Activated CD8-positive, alpha-beta memory T cell treated with anti-CD3 and anti-CD28 coated beads for 4 hours (primary cell): ENCODE measurements around the gene SPEM2.

ENCODE experiments used
- DNase-seq, 2 donors: peaks; one replicate each; pipeline ENCODE4 v3.0.0-alpha.2; 2020; ENCODE audit warnings: low read depth in 2 of 2

The SPEM2 gene

GRCh38 chr17:7421186-7421585 is 4.2 kb upstream of the SPEM2 start:
- no peak for DNase-seq

DNA sequence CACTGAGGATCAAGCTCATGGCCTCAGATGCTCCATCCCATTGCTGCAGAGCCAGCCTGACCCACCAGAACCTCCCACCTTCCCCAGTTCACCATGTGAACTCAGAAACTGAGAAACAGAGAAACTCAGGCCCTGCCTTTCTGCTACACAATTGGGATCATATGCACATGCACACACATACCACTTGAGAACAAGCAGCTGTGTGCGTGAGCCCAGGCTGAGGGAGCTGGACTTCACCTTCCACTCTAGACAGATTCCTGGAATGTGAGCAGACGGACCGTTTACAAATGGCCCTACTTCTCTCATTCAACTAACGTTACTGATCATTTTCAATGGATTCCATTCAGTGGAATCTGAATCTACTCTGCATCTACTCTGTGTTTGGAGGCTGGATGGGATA is 1.7 kb upstream of the SPEM2 start:
- DNase-seq = no peak

GRCh38 chr17:7425756-7426155 is 340 bp downstream of the SPEM2 start:
- DNase-seq = no peak

DNA sequence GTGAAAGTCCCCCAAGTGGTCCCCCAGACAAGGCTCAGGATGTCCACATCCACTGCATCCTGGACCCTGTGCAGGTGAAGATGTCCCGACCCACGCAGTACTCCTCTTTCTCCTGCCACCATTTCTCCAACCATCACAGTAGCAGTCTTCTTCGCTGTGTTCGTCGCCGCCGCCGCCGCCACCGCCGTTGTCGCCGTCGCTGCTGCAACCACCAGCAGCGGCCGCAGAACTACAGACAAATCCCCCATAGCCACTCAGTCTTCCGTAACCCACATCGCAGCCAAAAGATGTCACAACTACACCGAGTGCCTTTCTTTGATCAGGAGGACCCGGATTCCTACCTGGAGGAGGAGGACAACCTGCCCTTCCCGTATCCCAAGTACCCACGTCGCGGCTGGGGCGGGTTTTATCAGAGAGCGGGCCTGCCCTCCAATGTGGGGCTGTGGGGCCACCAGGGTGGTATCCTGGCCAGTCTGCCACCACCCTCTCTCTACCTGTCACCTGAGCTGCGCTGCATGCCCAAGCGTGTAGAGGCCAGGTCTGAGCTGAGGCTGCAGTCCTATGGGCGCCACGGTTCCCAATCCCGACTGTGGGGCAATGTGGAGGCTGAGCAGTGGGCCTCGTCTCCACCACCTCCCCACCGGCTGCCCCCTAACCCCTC is 917 bp downstream of the SPEM2 start:
- DNase-seq = no peak

DNA sequence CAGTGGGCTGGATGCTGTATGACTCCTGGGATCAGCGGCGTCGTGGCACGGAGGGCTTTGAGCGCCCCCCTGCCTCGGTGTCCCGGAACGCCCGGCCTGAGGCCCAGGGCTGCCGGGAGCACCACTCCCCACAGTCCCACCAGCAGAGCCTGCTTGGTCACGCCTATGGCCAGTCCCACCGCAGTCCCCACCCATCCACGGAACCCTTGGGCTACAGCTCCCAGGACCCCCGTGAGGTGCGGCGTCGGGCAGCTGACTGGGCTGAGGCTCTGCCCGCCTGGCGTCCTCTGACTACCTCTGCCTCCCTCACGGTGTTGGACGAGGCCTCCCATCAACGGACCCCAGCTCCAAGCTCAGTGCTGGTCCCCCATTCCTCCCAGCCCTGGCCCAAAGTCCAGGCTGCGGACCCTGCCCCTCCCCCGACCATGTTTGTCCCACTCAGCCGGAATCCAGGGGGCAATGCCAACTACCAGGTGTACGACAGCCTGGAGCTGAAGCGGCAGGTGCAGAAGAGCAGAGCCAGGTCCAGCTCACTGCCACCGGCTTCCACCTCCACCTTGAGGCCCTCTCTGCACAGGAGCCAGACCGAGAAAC is 1.6 kb downstream of the SPEM2 start:
- DNase-seq = no peak

GRCh38 chr17:7427549-7427948 is 2.1 kb downstream of the SPEM2 start:
- no peak for DNase-seq

DNA sequence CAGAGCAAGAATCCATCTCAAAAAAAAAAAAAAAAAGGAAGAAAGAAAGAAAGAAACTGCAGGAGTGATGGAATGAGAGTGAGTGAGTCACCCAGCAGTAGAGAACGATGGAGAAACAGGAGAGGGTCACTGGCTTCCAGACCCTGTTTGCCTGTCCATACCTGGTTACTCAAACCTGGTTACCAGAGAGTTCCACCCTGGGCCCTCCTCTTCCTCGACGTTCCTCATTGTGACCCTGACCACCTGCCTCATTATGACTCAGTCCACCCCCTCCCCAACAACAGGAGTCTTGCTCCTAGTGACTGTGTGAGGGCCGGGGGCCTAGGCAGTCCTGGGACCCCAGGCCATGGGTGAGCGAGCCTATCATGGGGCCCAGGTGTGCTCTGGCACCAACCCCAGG is 3.1 kb downstream of the SPEM2 start, which contains the start of gene SPEM3:
Gene SPEM3 (plus strand): TSS at position 301 of the 400 bp plus-strand sequence. CDS start 46 bp downstream, at position 347.
- DNase-seq = no peak

- DNase-seq = no peak
Observed at GRCh38 chr17:7429722-7430121, 4.3 kb downstream of the SPEM2 start.

DNA sequence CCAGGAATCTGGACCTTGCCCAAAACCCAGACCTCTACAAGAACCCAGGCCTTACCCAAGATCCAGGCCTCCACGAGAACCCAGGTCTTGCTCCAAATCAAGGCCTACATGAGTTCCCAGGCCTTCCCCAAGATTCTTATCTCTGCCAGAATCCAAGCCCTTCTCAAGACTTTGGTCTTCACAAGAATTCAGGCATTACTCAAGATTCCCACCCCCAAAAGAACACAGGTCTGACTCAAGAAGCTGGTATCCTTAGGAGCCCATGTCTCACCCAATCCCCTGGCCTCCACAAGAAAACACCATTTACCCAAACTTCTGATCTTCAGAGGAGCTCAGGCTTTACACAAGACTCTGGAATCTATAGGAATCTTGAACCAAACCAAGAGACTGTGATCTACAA is 5.8 kb downstream of the SPEM2 start:
- DNase-seq = no peak

DNA sequence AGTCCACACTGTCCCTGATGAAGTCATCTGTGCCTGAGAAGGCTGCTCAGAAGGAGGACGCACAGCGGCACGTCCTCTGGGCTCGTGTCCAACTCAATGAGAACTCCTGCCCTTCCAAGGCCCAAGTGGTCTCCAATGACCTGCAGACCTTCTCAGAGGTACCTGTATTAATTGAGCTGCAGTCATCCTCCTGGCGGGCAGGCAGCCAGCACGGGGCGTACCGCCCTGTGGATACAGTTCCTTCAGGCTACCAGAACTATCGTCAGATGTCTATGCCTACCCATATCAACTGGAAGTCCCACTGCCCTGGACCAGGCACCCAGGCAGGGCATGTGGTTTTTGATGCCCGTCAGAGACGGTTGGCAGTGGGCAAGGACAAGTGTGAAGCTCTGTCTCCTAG is 6.9 kb downstream of the SPEM2 start:
- no peak for DNase-seq

- DNase-seq = peak in 1 of 2 donors; percentile 30
Observed at GRCh38 chr17:7435676-7436555, 10.5 kb downstream of the SPEM2 start.

- DNase-seq = peak; percentile 59 to 61
Observed at GRCh38 chr17:7436556-7437368, 11.3 kb downstream of the SPEM2 start.

DNA sequence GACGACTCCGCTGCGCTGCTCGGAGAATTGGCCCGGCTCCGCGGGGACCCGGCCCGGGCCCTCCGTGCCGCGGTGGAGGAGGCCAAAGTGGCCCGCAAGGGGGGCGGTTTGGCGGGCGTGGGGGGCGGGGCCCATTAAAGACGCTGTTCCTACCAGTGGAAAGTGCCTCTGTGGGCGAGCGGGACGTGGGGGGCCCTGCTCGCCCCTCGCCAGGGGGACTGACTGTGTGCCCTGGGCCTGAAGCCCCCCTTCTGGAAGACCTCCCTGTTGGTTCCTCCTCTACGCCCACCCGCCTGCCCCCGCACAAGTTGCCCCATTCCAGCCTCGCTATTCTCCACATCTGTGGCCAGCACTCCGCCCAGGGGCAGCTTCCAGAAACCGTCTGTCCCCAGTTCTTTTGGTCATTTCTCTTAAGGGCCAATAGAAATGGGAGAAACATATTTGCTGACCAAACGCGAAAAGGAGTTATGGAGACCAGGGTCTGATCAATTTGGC is 12.0 kb downstream of the SPEM2 start:
- DNase-seq = no peak

GRCh38 chr17:7437950-7438614 is 12.7 kb downstream of the SPEM2 start:
- DNase-seq = peak; percentile 16 to 33

- DNase-seq = no peak
Observed at GRCh38 chr17:7438656-7439460, 13.4 kb downstream of the SPEM2 start.

DNA sequence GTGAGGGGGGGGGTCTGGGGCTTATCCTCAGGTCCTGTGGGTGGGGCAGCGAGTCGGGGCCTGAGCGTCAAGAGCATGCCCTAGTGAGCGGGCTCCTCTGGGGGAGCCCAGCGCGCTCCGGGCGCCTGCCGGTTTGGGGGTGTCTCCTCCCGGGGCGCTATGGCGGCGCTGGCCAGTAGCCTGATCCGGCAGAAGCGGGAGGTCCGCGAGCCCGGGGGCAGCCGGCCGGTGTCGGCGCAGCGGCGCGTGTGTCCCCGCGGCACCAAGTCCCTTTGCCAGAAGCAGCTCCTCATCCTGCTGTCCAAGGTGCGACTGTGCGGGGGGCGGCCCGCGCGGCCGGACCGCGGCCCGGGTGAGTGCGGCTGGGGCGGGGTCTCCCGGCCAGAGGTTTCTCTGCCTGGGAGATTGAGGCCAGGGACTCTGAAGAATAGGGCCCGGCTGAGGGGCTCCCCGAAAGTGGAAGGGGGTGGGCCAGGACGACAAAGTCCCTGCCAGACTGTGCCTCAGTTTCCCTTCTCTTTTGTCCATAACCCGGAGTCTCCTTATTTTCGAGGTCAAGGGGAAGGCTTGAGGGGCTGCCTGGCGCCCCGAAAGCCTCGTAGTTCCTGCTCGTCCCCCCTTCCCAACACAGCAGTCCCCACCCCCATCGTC is 14.2 kb downstream of the SPEM2 start, which contains the start of gene FGF11:
Gene FGF11 (plus strand): TSS at position 51 of the 651 bp plus-strand sequence. CDS start 109 bp downstream, at position 160.
- no peak for DNase-seq

DNA sequence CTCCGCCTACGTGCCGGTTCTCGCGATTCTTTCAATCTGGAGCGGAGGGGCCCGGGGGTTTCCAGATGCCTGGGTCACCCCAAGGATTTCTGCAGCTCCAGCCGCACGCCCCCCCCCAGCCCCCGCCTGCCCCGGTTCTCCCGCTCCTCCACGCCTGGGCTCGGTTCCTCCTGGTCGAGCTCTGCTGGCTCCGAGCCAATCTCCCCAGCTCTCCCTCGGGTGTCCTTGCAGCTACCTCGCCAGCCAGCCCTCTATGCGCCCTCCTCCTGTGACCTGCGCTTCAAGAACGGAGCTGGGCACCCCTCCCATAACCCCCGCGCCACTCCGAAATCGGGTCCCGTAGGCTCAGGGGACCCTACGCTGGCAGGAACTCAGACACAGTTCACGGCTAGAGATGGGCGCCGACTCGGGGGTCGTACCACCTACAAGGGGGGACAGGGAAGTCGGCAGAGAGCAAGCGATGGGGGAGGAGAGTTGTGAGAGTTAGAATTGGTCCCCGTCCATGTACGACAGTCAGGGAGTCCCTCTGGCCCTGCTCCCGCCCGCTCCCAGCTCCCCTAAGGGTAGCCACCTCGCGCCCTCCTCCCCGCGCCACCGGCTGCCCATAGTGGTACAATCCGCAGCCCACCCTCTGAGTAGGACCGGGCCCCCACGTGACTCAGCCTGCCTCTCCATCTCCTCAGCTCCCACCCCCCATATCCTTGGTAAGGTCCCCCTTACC is 14.9 kb downstream of the SPEM2 start:
- no peak for DNase-seq

- no peak for DNase-seq
Observed at GRCh38 chr17:7440834-7441195, 15.4 kb downstream of the SPEM2 start.

DNA sequence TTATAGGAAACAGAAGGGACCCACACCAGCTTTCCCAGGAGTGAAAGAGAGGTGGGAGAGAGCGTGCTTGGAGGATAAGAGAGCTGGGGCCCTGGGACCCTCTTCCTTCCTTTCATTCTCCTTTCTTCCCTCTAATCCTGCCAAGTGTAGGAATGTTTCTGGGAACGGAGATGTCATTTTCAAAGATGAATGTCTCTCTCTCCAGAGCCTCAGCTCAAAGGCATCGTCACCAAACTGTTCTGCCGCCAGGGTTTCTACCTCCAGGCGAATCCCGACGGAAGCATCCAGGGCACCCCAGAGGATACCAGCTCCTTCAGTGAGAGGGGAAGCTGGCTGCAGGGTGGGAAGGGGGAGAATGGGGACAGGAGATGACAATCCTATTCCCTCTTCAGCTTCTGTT is 15.8 kb downstream of the SPEM2 start:
- DNase-seq = no peak
